HG02798 (cell line): ENCODE results near the gene SEMA6B.

ENCODE experiments used
- ATAC-seq: cut with Tn5 transposase; IDR thresholded peaks from one replicate; pipeline ENCODE4 v1.9.1; 2021; ENCODE audit warnings: mild to moderate bottlenecking; ENCODE audit not compliant: unreplicated experiment, poor library complexity

SEMA6B gene

GRCh38 chr19:4500841-4501591 lies 58.5 kb downstream of the SEMA6B start:
- no peak for ATAC-seq

DNA sequence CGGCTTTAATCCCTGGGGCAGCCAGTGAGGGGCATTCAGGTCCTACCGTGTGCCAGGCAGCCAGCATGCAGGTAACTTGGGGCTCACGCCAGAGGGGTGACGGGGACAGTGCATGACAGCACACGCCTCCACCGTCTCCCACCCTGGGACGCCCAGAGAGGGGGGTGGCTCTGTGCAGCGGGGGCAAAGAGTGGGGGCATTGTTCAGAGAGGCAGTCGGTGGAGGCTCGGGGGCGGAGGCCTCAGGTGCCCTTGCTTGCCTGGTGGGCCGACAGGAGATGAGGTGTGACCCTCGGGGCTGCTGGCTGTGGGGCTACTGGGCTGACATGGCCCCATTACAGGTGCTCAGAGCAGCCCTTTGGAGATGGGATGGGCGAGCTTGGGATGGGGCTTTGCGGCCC lies 59.6 kb downstream of the SEMA6B start:
- no peak for ATAC-seq

GRCh38 chr19:4499318-4499717 lies 60.2 kb downstream of the SEMA6B start:
- no peak for ATAC-seq

DNA sequence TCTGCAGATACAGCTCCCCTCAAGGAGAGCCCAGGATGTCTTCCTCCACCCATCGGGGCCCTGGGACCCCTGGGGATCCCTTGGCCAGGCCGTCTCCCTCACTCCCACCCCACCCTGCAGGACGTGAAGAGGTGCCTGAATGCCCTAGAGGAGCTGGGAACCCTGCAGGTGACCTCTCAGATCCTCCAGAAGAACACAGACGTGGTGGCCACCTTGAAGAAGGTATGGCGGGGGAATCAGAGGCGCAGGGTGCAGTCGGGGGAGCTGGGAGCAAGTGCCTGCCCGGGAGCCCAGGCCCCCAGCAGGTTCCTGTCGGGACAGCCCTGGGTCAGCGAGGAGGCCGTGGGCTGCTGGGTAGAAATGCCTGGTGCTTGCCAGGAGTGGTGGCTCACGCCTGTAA lies 60.8 kb downstream of the SEMA6B start:
- ATAC-seq: no peak

DNA sequence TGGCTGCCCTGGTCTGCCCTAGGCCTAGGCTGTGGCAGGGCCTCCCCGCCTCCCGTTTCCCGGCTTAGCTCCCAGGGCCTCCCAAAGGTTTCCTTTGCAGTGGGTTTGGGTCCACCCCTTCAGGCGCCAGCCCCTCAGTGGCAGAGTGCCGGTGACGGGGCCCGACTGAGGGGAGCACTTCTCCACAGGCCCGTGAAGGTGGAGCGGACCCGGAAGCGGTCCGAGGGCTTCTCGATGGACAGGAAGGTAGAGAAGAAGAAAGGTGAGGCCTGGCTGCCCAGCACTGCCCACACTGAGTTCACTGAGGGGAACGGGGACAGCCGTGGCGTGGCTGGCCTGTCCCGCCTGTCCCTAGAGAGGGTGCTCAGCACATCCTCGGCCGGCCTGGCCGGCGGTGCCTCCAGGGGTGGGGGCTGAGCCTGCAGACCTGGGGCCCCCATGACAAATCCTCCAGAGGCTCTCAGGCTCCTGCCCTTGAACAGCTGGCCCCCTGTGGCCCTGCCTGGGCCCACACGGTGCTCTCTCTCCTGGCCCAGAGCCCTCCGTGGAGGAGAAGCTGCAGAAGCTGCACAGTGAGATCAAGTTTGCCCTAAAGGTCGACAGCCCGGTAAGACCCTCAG lies 61.6 kb downstream of the SEMA6B start:
- no peak for ATAC-seq

- no peak for ATAC-seq
Observed at GRCh38 chr19:4496304-4496703, 63.2 kb downstream of the SEMA6B start.

- no peak for ATAC-seq
Observed at GRCh38 chr19:4495471-4495870, 64.0 kb downstream of the SEMA6B start.

- ATAC-seq: no peak
Observed at GRCh38 chr19:4494691-4495064, 64.8 kb downstream of the SEMA6B start.

- no peak for ATAC-seq
Observed at GRCh38 chr19:4493929-4494690, 65.4 kb downstream of the SEMA6B start.

DNA sequence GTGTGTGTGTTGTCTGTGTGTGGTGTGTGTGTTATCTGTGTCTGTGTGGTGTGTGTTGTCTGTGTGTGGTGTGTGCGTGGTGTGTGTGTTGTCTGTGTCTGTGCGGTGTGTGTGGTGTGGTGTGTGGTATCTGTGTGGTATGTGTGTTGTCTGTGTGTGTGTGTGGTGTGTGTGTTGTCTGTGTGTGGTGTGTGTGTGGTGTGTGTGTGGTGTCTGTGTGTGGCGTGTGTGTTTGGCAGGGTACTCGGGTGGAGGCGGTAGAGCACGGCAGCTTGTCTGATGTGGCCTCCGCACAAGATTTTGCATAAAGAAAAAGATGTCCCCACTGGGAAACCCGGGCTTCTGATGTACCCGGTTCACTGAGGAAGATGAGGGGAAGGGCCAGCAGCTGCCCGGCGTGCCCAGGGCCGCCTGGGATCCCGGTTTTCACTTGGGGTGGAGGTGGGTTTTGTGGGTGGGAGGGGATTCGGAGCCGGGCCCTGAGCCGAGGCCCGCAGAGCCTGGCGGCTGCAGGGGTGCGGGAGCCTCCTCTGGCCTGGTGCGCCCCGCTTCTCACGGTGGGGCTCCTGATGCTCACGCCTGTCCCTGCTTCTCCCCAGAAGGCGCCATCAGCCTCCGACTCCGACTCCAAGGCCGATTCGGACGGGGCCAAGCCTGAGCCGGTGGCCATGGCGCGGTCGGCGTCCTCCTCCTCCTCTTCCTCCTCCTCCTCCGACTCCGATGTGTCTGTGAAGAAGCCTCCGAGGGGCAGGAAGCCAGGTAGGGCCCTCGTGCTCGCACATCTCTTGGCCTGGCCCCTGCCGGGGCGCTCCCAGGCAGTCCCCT lies 66.2 kb downstream of the SEMA6B start:
- ATAC-seq: no peak
